Kidney tubule cell (primary cell): ENCODE measurements around the gene EPHB1.
A peak's percentile ranks its signal among the peaks of the same experiment; 100 is the strongest.
"Not testable (repeated sequence)": the region's sequence is repeated elsewhere in the genome, so short reads cannot be mapped to it uniquely, and the experiment has no call there.

Experiments used
- DNase-seq: peaks from one replicate; pipeline ENCODE4 v3.0.0-alpha.2; 2018; ENCODE audit warnings: low spot score

EPHB1 gene

GRCh38 chr3:134955874-134956273, 160.8 kb downstream of the EPHB1 start:
- no peak for DNase-seq

DNA sequence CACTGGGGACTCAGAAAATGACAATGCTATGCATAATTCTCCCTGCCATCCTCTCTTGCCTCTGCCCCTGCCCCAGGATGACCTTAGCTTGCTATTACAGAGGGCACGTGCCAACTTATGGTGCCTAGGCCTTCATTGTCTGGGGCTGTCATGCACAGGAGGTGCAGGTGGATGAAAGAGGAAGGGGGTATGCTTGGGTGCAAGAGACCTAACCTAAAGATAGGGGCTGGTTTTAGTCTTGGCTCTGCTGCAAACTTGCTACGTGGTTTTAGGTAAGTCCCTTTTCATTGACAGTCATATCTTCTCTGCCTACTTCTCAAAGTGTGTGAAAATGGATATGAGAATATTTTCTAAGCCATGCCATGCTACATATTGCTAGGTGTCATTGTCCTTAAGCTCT, 161.3 kb downstream of the EPHB1 start:
- no peak for DNase-seq

DNA sequence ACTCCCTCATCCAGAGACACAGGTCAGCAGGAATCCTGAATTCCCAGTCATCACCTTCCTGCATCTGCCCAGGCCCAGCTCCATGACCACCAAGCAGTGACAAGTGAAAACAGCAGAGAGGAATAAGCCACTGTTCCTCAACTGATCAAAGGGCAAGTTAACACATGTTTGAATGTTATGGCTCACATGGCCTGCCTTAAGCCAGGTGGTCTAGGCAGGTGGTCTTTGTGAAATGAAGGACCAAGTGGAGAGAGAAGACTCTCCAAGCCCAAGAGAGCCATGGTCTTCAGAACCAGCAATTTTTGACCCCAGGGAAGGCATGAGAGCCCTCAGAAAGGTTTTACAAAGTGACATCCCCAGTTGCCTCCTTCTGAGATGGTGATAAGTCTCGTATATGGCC, 161.8 kb downstream of the EPHB1 start:
- no peak for DNase-seq

DNA sequence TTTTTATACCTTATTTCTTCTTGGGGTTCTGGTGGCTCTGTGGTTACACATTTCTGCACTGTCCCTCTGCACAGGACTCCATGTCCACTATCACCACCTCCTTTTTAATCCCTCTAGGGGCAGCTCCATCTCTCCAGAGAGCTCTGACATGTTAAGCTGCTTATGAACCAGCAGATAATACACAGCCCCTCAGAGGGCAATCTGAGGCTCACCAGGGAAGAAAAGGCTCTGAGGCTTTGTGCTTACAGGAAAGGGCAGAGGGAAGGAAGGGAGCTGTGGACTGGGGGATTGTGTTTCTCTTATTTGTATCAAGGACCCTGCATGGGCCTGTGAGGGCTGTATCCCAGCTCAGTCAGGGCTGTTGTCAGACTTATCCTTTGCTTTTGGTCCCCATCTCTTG, 164.5 kb downstream of the EPHB1 start:
- no peak for DNase-seq

DNA sequence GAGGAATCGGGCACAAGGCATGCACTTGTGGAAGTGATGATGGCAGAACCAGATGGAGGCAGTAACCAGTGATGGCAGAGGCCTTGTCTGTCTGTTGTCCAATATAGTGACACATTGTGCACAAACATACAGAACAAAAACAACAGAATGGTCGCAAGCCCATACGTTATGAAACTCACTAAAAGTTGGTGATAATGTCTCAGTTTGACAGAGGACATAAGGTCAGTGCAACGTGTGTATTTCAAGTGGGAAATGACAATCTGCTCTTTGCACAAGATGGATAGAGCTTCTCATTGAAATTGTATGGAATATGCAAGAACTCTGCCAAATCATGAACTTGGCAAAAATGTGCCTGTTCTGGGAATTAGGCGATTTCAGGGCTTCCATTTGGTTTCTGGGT, 169.2 kb downstream of the EPHB1 start:
- DNase-seq, result no peak

- no peak for DNase-seq
Measured at GRCh38 chr3:134965865-134966481, 170.9 kb downstream of the EPHB1 start.

- DNase-seq, result no peak
Measured at GRCh38 chr3:134970895-134971294, 175.8 kb downstream of the EPHB1 start.

DNA sequence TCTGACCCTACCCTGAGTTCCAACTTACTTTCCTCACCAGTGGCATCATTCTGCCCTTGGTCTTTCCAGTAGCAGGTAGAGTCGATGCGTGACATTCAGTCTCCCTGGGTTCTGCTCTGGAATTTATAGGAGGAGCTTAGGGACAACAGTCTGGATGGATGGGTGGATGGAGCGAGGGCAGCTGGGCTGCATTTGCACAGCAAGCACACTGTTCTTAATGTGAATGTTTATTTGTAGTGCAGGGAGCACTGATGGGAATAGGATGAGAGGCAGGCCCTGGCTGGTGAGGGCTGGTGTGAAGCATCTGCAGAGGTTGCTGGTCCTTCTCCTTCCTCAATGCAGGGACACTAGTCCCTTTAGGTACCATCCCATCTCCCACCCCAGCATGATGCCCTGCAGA, 176.2 kb downstream of the EPHB1 start:
- no peak for DNase-seq

DNA sequence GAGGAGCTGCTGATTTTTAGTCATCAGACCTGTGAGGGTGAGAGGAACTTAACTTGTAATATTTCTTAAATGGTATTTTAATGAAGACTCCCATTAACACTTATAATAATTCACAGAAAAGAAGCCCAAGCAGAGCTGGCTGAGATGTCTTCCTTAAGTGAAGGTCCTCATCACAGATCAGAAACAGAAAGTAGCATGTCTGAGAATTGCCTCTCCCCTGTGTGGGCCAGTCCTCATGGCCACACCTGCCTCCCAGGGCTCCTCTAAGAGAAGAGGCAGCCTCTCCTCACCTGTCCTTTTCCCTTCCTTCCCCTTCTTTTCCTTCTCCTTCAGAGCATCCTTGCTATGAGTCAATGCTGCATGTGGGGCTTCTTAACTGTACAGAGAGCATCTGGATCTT, 176.8 kb downstream of the EPHB1 start:
- DNase-seq, result not testable (repeated sequence)

DNA sequence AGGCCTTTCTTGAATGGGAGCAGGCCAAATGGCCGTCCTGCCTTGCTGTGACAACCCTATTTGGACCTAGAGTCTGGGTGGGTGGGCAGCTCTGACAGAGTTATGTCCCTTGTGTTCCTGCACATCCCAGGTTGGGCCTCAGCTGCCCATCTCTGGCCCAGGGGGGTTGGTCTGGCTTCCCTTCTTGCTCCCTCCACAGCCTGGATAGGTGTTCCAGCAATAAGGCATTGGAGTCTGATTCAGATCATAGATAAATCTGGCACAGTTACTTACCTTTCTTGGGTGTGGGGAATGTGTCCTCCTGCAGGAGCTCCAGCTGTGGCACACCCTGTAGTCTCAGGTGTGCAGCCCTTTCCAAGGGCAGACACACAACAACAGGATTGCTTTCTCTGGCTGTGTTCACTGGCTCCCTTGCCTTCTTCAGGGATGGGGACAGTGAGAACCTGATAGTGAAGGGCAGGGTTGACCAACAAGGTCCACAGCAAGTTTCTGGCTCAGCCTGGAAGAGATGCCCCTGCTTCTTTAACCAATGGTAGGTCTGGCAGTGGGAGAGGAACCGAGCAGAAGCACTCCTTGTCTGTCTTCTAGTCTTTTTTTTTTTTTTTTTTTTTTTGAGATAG, 177.9 kb downstream of the EPHB1 start:
- DNase-seq, result no peak

GRCh38 chr3:134974624-134975023, 179.6 kb downstream of the EPHB1 start:
- peak; percentile 39 for DNase-seq

- no peak for DNase-seq
Measured at GRCh38 chr3:134976948-134977347, 181.9 kb downstream of the EPHB1 start.

DNA sequence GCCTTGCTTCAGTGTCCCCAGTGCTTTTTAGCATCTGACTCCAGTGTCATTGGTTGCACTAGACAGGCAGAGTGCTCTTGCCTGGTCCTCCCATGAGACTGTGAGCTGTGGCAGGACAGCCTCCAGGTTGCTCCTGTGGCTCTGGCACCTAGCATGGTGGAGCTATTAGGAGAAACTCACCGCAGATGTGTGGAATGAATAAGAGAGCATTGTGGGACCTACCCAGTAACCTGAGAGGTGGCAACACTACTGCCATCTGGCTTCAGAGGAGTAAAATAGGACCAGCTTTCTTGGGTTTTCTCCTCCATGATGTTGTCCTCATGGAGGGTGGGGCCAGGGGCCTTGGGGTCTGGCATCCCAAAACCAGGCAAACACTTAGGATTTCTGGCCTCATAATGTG, 183.6 kb downstream of the EPHB1 start:
- DNase-seq, result no peak

DNA sequence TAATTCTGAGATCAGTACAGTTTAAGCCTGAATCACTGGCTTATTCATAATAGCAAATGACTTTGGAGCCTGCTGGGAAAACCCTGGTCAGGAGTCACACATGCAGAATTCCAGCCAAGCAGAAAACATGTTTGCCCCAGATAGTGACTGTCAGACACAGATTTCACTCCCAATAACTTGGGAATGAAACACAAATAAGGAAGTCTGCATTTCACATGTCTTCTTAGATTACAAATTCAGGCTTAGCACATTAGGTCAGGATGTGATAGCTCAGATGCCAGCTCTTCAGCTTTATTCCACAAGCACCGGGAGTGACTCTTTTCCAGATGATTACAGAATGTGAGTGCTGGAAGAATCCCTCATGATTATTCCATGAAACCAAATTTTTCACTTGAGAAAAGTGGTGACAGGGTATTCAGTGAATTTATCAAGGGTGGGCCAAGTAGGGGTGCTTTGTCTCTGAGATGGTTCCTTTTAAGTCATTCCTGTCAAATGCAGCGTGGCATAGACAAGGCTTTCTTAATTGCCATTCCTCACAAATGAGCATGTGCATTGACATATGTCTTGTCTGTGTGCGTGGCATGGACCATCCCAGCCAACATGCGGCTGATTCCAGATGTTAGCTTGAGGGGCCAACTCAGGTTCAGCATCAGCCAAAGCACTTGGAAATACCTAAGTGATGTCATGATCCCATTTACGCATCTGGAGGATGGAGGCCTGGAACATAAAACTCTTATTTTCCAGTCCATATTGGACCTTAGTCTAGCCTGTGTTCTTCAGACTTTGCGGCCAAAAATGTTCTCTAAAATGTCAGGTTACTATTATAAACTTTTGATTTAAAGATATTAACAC, 191.0 kb downstream of the EPHB1 start:
- DNase-seq, result peak; percentile 61

DNA sequence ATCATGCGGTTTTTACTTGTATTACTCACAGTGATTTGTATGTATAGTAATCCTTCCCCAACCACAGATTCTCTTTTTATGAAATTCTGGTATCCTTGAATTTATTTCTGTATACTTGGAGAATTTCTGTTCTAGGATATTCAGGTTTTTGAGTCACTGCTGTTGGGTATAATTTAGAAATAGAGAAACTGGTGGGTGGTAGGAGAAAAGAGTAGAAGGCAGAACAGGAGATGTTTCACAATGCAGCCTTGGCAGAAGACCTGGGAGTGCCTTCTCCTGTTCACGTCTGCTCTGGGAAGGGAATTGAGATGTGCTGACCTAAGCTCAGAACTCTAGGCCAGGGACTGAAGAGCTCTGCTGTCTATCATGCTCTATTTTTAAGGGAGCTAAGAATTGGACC, 193.6 kb downstream of the EPHB1 start:
- DNase-seq, result no peak

- no peak for DNase-seq
Measured at GRCh38 chr3:134991003-134991402, 195.9 kb downstream of the EPHB1 start.

DNA sequence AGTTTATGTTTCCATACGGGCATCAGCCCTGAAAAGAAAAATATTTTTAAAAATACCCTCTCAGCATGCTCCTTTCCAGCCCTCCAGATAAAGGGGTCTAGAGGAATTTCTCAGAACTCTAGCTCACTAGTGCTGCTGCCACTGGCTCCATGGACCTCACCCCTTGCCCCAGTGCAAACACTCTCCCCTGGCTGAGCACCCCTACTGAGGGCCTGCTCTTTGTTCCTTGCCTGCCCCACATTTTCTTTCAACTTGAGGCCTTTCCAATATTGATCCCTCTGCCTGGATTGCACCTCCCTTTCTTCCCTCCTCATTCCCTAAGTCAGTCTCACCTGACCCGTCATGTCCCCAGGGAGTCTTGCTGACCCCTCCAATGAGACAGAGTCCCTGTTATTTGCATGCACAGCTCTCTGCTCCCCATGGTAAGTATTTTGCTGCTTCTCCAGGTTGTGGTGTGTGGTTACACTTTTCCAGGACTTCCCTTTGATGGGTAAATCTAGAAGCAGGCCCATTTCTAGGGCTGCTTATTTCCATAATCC, 196.5 kb downstream of the EPHB1 start:
- no peak for DNase-seq

DNA sequence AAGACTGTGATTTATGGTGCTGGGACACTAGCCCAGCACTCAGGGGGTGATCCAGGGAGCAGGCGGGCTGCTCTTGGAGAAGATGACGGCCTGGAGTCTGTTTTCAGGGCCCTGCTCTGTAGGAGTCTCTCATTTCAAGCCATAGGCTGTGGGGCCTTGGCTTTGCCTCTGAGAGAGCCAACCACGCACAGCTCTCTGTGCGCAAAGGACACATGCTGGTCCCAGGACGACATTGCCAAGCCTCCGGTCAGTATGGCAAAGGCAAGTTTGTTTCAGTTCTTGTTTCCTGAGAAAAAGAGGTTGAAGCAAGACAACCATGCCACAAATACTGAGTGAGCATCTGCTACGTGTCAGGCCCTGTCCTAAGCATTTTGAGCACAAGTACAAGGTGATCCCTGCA, 197.1 kb downstream of the EPHB1 start:
- no peak for DNase-seq

GRCh38 chr3:134992586-134992985, 197.5 kb downstream of the EPHB1 start:
- DNase-seq, result peak; percentile 53

DNA sequence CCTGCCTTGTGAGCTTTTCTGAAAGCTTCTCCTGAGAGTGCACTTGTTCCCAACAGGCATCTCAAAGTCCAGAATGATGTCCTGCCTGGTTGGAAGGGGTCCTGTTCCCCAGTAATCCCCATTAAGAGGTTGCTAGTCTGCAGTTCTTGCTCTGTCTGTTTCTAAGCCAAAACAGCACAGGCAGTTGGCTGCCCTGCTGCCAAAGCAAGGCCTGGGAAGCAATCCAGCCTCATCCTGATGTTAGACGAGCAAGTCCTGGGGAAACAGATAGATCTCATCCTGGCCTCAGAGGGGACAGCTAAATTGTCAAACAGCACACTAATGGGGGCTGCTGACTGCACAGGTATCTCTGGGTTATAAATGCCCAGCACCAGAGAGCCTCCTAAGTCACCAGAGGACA, 198.0 kb downstream of the EPHB1 start:
- no peak for DNase-seq

DNA sequence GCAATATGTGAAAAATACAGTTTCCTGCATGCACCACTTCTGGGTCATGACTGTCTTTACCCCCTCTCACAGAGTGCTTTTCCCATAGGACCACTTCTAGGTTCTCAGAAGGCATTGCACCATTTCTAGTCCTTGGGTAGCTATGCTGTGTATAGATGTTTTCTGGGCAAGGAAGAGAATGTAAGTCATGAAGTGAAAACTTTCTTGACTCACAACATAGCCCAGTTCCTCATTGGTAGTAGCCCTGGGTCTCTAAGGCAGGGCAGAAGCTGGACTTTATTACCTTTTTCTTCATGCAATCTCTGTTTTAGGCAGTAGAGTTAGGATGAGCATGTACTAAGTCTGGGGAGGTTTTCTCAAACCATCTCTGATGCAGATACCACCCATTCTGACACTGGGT, 203.1 kb downstream of the EPHB1 start:
- no peak for DNase-seq

DNA sequence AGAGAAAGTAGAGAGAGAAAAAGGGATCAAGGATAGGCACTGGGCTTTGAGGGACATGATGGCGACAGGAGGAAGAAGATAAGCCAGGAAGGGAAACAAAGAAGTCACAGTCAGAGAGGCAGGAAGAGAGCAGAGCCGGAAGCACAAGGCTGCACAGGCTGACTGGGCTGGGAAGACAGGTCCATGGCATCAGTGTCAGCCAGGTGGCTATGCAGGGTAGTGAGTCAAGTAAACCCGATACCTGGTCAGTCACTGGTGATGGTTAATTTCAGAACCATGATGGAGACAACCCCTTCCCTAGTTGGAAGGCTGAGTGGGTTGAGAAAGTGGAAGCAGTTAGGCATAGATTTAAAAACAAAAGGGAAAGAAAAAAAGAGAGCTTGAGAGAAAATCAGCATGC, 203.8 kb downstream of the EPHB1 start:
- DNase-seq, result no peak

DNA sequence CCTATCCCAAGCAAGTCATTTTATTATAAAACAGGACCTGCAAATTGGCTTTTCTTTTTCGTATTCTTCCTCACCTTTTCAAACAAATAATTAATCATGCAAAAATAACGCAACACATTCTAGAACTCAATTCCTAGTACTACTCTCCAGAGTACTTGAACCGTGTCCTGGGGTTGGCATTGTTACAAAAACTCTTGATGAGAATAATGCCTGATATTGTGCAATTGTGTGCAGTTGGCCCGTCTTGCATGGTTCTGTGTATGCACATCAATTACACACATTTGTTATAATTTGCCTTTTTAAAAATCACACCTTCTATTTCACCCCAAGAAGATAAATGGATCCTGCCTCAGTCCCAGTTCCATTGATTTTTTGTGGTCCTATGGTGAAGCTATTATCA, 205.4 kb downstream of the EPHB1 start:
- peak; percentile 29 for DNase-seq
